H1 (cell line): ENCODE results near the gene STK11IP. TPM values are rescaled to one million over a fixed set of nuclear protein-coding genes. Genes with fewer than 3 reads are reported as not detected.

Source experiments
- CTCF ChIA-PET: fragments of 300-600 bp; sonication (Branson Sonifier 250); formaldehyde crosslinking; loops from one replicate; lab custom pipeline; 2021; ENCODE audit not compliant: partially characterized antibody; lab: Charles Lee
- POLR2A ChIA-PET: fragments of 300-600 bp; sonication (Branson Sonifier 250); formaldehyde crosslinking; loops from one replicate; lab custom pipeline; 2021; ENCODE audit warnings: inconsistent platforms; ENCODE audit not compliant: partially characterized antibody; lab: Charles Lee
- DNase-seq, 2 experiments: peaks; one replicate each; pipeline versions ENCODE4 v3.0.0 to v3.0.0-alpha.2; 2010 to 2022; ENCODE audit warnings: low spot score in 2 of 2, low read depth in 1 of 2, mixed read lengths in 1 of 2
- FAIRE-seq: peaks from 2 replicates; lab custom pipeline; 2011; peaks lifted over from hg19 to GRCh38; lab: Jason Lieb, UNC
- H2AFZ ChIP-seq: 2 replicates; pipeline ENCODE4 v1.8.1; 2012; ENCODE audit warnings: low read length, inconsistent platforms
- H2AK5ac ChIP-seq: 2 replicates; pipeline ENCODE4 v1.6.1; 2013; ENCODE audit warnings: low read depth, low read length
- H2BK120ac ChIP-seq: replicated peaks from 2 replicates; pipeline ENCODE3; 2013; ENCODE audit warnings: low read depth, low read length, inconsistent platforms
- H2BK12ac ChIP-seq: 2 replicates; pipeline ENCODE4 v1.6.1; 2013; ENCODE audit warnings: low read depth, low read length
- H2BK15ac ChIP-seq: 2 replicates; pipeline ENCODE4 v1.6.1; 2013; ENCODE audit warnings: low read length
- H2BK20ac ChIP-seq: 2 replicates; pipeline ENCODE4 v1.6.1; 2013; ENCODE audit warnings: low read length
- H2BK5ac ChIP-seq: 2 replicates; pipeline ENCODE4 v1.6.1; 2013; ENCODE audit warnings: low read depth, low read length
- H3K14ac ChIP-seq: 2 replicates; pipeline ENCODE4 v1.6.1; 2013; ENCODE audit warnings: inconsistent platforms; ENCODE audit not compliant: insufficient read length
- H3K18ac ChIP-seq: 2 replicates; pipeline ENCODE4 v1.6.1; 2013; ENCODE audit warnings: low read length; ENCODE audit errors: extremely low read depth
- H3K23ac ChIP-seq: 2 replicates; pipeline ENCODE4 v1.6.1; 2013; ENCODE audit warnings: inconsistent platforms; ENCODE audit not compliant: insufficient read length
- H3K23me2 ChIP-seq: 2 replicates; pipeline ENCODE4 v1.6.1; 2013; ENCODE audit warnings: low read depth, low read length
- H3K27ac ChIP-seq: 2 replicates; pipeline ENCODE4 v1.6.1; 2011; ENCODE audit warnings: low read depth, low read length, inconsistent platforms
- H3K27me3 ChIP-seq, 4 experiments: replicated peaks in 1 of 4; 1 replicate in 1 of 4; 2 replicates in 3 of 4; pipeline versions ENCODE4 v1.6.1 to v1.8.1; 2011 to 2013; ENCODE audit warnings: low read length in 3 of 4, mild to moderate bottlenecking in 3 of 4, inconsistent platforms in 2 of 4, mixed read lengths in 2 of 4, moderate library complexity in 1 of 4; ENCODE audit not compliant: control insufficient read depth in 3 of 4, insufficient read depth in 3 of 4; ENCODE audit errors: extremely low read depth in 1 of 4
- H3K36me3 ChIP-seq, 4 experiments: 2 replicates each; pipeline versions ENCODE4 v1.6.1 to v1.8.1; 2011 to 2013; ENCODE audit warnings: mild to moderate bottlenecking in 4 of 4, low read length in 3 of 4, moderate library complexity in 2 of 4, control low read depth in 1 of 4, inconsistent platforms in 1 of 4; ENCODE audit not compliant: insufficient read depth in 4 of 4, control insufficient read depth in 2 of 4
- H3K4ac ChIP-seq: replicated peaks from 2 replicates; pipeline ENCODE3; 2013; ENCODE audit warnings: low read length, low read depth, mixed read lengths, inconsistent platforms; ENCODE audit not compliant: insufficient read length
- H3K4me1 ChIP-seq, 4 experiments: replicated peaks in 1 of 4; 1 replicate in 1 of 4; 2 replicates in 3 of 4; pipeline versions ENCODE4 v1.6.1 to v1.8.1; 2011 to 2013; ENCODE audit warnings: low read length in 3 of 4, inconsistent platforms in 2 of 4, mixed read lengths in 1 of 4; ENCODE audit not compliant: insufficient read depth in 4 of 4, control insufficient read depth in 3 of 4
- H3K4me2 ChIP-seq, 2 experiments: 2 replicates each; pipeline versions ENCODE4 v1.6.1 to v1.8.1; 2011 to 2013; ENCODE audit warnings: low read depth in 2 of 2, low read length in 2 of 2, control low read depth in 1 of 2, inconsistent platforms in 1 of 2, mild to moderate bottlenecking in 1 of 2; ENCODE audit not compliant: insufficient read depth in 1 of 2
- H3K4me3 ChIP-seq, 4 experiments: fragments of 200-600, 300-600 bp in 1 of 4; sonication (generic), shearing (Covaris generic), sonication (Bioruptor Twin) in 1 of 4; 2 replicates each; pipeline versions ENCODE4 v1.5.1 to v1.8.1; 2011 to 2016; ENCODE audit warnings: low read length in 4 of 4, low read depth in 3 of 4, control low read depth in 2 of 4, inconsistent platforms in 2 of 4, mild to moderate bottlenecking in 2 of 4, mixed read lengths in 1 of 4, moderate library complexity in 1 of 4; ENCODE audit not compliant: insufficient read depth in 2 of 4; ENCODE audit errors: extremely low read depth in 1 of 4
- H3K56ac ChIP-seq: replicated peaks from 2 replicates; pipeline ENCODE3; 2013; ENCODE audit warnings: low read depth, mild to moderate bottlenecking, mixed read lengths, low read length, inconsistent platforms; ENCODE audit not compliant: insufficient read length
- H3K79me1 ChIP-seq: 2 replicates; pipeline ENCODE4 v1.6.1; 2013; ENCODE audit warnings: low read depth, low read length, control low read depth
- H3K79me2 ChIP-seq, 2 experiments: 2 replicates each; pipeline versions ENCODE4 v1.6.1 to v1.8.1; 2012 to 2013; ENCODE audit warnings: low read length in 2 of 2, mild to moderate bottlenecking in 2 of 2, inconsistent platforms in 1 of 2; ENCODE audit not compliant: insufficient read depth in 2 of 2, control insufficient read depth in 1 of 2
- H3K9ac ChIP-seq, 4 experiments: replicated peaks in 1 of 4; 1 replicate in 1 of 4; 2 replicates in 3 of 4; pipeline versions ENCODE4 v1.6.1 to v1.8.1; 2011 to 2013; ENCODE audit warnings: low read depth in 3 of 4, low read length in 3 of 4, control low read depth in 2 of 4, mild to moderate bottlenecking in 2 of 4, moderate library complexity in 2 of 4, inconsistent platforms in 1 of 4; ENCODE audit errors: extremely low read depth in 1 of 4
- H3K9me3 ChIP-seq, 2 experiments: 2 replicates each; pipeline versions ENCODE4 v1.6.1 to v1.8.1; 2012 to 2013; ENCODE audit warnings: mild to moderate bottlenecking in 2 of 2, moderate library complexity in 2 of 2, control low read depth in 1 of 2, inconsistent platforms in 1 of 2, low read depth in 1 of 2, low read length in 1 of 2, mixed read lengths in 1 of 2; ENCODE audit not compliant: insufficient read depth in 2 of 2
- H4K20me1 ChIP-seq, 2 experiments: replicated peaks in 1 of 2; 2 replicates each; pipeline versions ENCODE3 to v1.8.1; 2011 to 2013; ENCODE audit warnings: inconsistent platforms in 2 of 2, low read length in 2 of 2, mild to moderate bottlenecking in 1 of 2; ENCODE audit not compliant: insufficient read depth in 2 of 2, control insufficient read depth in 1 of 2
- H4K5ac ChIP-seq: 2 replicates; pipeline ENCODE4 v1.6.1; 2013; ENCODE audit warnings: low read length, low read depth, mixed read lengths, inconsistent platforms; ENCODE audit not compliant: insufficient read length
- H4K8ac ChIP-seq: 2 replicates; pipeline ENCODE4 v1.8.0; 2013; ENCODE audit warnings: mild to moderate bottlenecking, moderate library complexity, low read length, inconsistent platforms; ENCODE audit not compliant: insufficient read depth; ENCODE audit errors: extremely low read depth
- H4K91ac ChIP-seq: replicated peaks from 2 replicates; pipeline ENCODE3; 2013; ENCODE audit warnings: low read length, mixed read lengths, inconsistent platforms; ENCODE audit not compliant: insufficient read length
- ASH2L ChIP-seq: fragments of 200-600, 300-600 bp; sonication (generic); IDR thresholded peaks from one replicate; pipeline ENCODE4 v1.7.1; 2017; ENCODE audit warnings: low read length
- BRCA1 ChIP-seq: IDR thresholded peaks from 2 replicates; pipeline ENCODE4 v1.6.1; 2012; ENCODE audit warnings: low read depth, low read length, improper control_type of control experiment
- SP1 ChIP-seq: IDR thresholded peaks from 2 replicates; pipeline ENCODE4 v1.6.1; 2011; ENCODE audit warnings: low read depth, low read length
- USF2 ChIP-seq: IDR thresholded peaks from 2 replicates; pipeline ENCODE4 v1.6.1; 2011; ENCODE audit warnings: low read length, improper control_type of control experiment
- WGBS, 2 experiments: shearing (Covaris generic) in 1 of 2; methylation state at CpG; one replicate each; pipeline versions ENCODE4 v1.1.6 to v1.1.7; 2013 to 2015; ENCODE audit warnings: low lambda C conversion rate in 2 of 2, mixed read lengths in 2 of 2, inconsistent platforms in 1 of 2, low coverage in 1 of 2, missing lambda C conversion rate in 1 of 2; ENCODE audit not compliant: insufficient replicate concordance in 2 of 2, insufficient coverage in 1 of 2, insufficient read length in 1 of 2; ENCODE audit errors: extremely low coverage in 1 of 2, missing lambda C conversion rate in 1 of 2; 5-methylcytosine and 5-hydroxymethylcytosine counted together
- polyA plus RNA-seq, 7 experiments: library from polyadenylated mRNA; depleted of rRNA in 3 of 7; stranded (reverse) in 5 of 7; unstranded in 2 of 7; fragments of >200 nt in 5 of 7; fragments of 200-250 nt in 2 of 7; gene quantifications; 1 replicate in 5 of 7; 2 replicates in 1 of 7; 4 replicates in 1 of 7; pipeline versions ENCODE4 v1.2.1 to v1.2.3, GENCODE V29; 2011 to 2013; ENCODE audit warnings: missing spikeins in 2 of 7, mixed read lengths in 2 of 7
- total RNA-seq: library from RNA; stranded (reverse); fragmentation: NEBNext Ultra II Directional; extraction: Animal tissue kit (Norgen Biotek cat#: 25700); gene quantifications from 2 replicates; pipeline ENCODE4 v1.2.1, GENCODE V29; 2021

STK11IP gene
- total and polyA plus RNA-seq, 2 of the 8 experiments (the other 6 are each of a cell fraction or from before 2014, with no cell fraction given) = 18.5 to 29.6 TPM

DNA sequence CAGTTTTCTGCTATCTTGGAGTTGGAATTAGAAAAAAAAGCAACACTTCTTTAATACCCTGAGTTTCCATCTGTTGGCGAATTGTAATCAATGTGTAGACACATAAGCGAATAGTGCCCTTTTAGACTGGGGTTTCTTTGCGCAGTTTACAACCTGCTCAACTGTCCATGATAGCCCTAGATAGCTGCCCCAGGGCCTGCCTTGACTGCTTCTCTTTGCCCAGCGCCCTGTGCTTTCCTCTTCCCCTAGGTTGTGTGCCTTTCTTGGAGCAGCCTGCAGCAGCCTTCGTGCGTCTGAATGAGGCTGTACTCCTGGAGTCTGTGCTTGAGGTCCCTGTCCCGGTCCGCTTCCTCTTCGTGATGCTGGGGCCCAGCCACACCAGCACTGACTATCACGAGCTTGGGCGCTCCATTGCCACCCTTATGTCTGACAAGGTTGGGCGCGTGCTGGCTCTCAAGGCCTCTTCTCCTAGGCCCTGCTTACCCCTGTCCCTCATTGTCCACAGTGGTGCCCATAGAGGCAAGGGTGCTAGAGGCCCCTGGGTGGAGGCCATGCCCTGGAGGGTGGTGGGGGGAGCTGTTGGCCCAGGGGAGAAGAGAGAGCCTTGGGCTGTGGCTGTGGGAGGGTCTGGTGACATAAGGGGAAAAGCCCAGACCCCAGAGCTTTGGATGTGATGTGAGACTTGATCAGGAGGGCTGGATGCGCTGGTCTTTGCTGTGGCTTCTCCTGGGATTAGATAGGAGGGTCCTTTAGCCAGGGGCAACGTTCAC lies 36.7 kb downstream of the STK11IP start:
- H3K4me1 ChIP-seq = no peaks in the 10 kb centered on the region; a peak in 1 of 7 replicates
- no peak overlapping the region for H2BK5ac ChIP-seq
- H2BK12ac ChIP-seq = no peak overlapping the region
- no peak overlapping the region for H2BK15ac ChIP-seq
- H3K79me2 ChIP-seq = no peaks in the 10 kb centered on the region
- no peak overlapping the region for H3K9ac ChIP-seq
- peaks cover 0 to 5% of the 10 kb centered on the region in 2 experiments for H4K20me1 ChIP-seq
- H3K23me2 ChIP-seq = peaks cover 4% of the 10 kb centered on the region; the same call in 1 of the 2 replicates
- CTCF ChIA-PET = interaction anchor here (0.6 to 22.0 kb wide), 10 partner anchors 9 to 111 kb away, joined by 3 to 356 read pairs (median 4); no protein-coding TSS in a partner anchor
- H2AK5ac ChIP-seq = no peak overlapping the region
- no peak overlapping the region for H3K56ac ChIP-seq
- H4K5ac ChIP-seq = no peak overlapping the region
- H3K36me3 ChIP-seq = no peaks in the 10 kb centered on the region
- H3K18ac ChIP-seq = no peak overlapping the region
- no peak overlapping the region for H4K91ac ChIP-seq
- 87% methylated on average over 13 of the region's 15 CpGs; no CpG with 5 or more reads in 1 of the 2 experiments for WGBS, 2 experiments
- H3K27ac ChIP-seq = no peak overlapping the region
- no peak overlapping the region for H4K8ac ChIP-seq
- H3K23ac ChIP-seq = no peak overlapping the region
- DNase-seq = no peak
- POLR2A ChIA-PET = interaction anchor here (1.5 kb wide), 1 partner anchor 11 kb away, joined by 3 read pairs; no protein-coding TSS in a partner anchor
- H2BK120ac ChIP-seq = no peak overlapping the region
- H2BK20ac ChIP-seq = no peak overlapping the region
- no peak overlapping the region for H2AFZ ChIP-seq
- TF ChIP-seq USF2 (no peak), ASH2L (no peak), BRCA1 (no peak), SP1 (no peak)
- no peak overlapping the region for H3K4me2 ChIP-seq
- H3K14ac ChIP-seq = no peak overlapping the region
- H3K27me3 ChIP-seq = no peaks in the 10 kb centered on the region
- H3K9me3 ChIP-seq = no peaks in the 10 kb centered on the region
- H3K4ac ChIP-seq = no peak overlapping the region
- H3K4me3 ChIP-seq = no peak overlapping the region
- FAIRE-seq = no peak
- no peaks in the 10 kb centered on the region for H3K79me1 ChIP-seq
